ENCODE measurements around the gene MCM9.

Gene MCM9

DNA sequence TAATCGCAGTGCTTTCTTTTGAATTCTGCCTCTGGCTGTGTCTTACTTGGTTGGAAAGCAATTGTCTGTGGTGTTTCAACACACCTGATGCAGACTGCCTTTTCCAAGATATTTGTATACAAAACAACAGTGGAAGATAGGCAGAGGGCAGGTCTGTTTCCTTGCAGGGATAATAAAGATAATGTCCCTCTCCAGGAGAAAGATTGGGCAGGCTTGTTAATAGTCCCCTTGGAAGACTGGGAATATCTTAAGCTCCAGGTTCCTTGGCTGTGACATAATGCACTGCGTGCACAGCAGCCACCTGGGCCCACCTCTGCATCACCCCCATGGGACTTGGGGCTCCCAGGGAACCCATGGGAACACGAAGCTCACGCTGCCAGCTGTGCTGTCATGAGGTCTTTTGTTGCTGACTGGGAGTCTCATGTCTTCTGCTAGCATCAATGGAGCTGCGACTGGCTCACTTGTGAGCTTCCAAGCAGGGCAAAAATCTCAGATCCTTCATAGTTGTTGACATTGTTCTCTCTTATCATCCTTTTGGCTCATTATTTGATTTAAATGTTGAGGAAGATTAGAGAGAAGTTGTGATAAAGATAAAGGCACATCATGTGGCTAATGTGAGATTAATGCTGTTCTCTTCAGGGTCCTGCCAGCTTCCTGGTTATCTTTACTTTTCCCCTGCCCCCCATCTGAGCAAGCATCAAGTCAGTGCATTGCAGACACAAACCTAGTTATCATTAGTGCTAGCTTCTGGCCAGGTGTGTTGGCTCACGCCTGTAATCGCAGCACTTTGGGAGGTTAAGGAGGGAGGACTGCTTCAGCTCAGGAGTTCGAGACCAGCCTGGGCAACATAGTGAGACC lies 148.1 kb downstream of the MCM9 start:
- no peak overlapping the region for H2AFZ ChIP-seq (ENCODE audit: low read length)
- H3K4me2 ChIP-seq (ENCODE audit: low read length): no peak overlapping the region
- H3K9ac ChIP-seq (ENCODE audit: low read length): no peak overlapping the region
- TF ChIP-seq EZH2 (IDR thresholded peaks at IDR 0.05; ENCODE audit: borderline replicate concordance, low read length): no peak
- TF ChIP-seq, protein P1, sequence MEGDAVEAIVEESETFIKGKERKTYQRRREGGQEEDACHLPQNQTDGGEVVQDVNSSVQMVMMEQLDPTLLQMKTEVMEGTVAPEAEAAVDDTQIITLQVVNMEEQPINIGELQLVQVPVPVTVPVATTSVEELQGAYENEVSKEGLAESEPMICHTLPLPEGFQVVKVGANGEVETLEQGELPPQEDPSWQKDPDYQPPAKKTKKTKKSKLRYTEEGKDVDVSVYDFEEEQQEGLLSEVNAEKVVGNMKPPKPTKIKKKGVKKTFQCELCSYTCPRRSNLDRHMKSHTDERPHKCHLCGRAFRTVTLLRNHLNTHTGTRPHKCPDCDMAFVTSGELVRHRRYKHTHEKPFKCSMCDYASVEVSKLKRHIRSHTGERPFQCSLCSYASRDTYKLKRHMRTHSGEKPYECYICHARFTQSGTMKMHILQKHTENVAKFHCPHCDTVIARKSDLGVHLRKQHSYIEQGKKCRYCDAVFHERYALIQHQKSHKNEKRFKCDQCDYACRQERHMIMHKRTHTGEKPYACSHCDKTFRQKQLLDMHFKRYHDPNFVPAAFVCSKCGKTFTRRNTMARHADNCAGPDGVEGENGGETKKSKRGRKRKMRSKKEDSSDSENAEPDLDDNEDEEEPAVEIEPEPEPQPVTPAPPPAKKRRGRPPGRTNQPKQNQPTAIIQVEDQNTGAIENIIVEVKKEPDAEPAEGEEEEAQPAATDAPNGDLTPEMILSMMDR (IDR thresholded peaks at IDR 0.05; ENCODE audit: low read length): no peak
- H3K4me3 ChIP-seq (ENCODE audit: low read depth, low read length, poor library complexity, severe bottlenecking): no peak overlapping the region
- H3K27ac ChIP-seq (ENCODE audit: low read depth, low read length, poor library complexity, severe bottlenecking): no peak overlapping the region
- no peaks in the 10 kb centered on the region for H3K79me2 ChIP-seq (ENCODE audit: insufficient read depth, low read length)
- no peaks in the 10 kb centered on the region for H4K20me1 ChIP-seq (ENCODE audit: insufficient read depth, low read length)
- peaks cover 9% of the 10 kb centered on the region for H3K4me1 ChIP-seq (ENCODE audit: insufficient read depth, low read length, severe bottlenecking)
- no peaks in the 10 kb centered on the region for H3K9me2 ChIP-seq (ENCODE audit: low read depth, low read length)
- no peaks in the 10 kb centered on the region for H3F3A ChIP-seq (ENCODE audit: insufficient read depth, low read length)
- no peaks in the 10 kb centered on the region for H3K36me3 ChIP-seq (ENCODE audit: insufficient read depth, low read length)
- H3K27me3 ChIP-seq (ENCODE audit: insufficient read depth, low read length): no peaks in the 10 kb centered on the region
- no peaks in the 10 kb centered on the region for H3K9me3 ChIP-seq (ENCODE audit: low read length)

DNA sequence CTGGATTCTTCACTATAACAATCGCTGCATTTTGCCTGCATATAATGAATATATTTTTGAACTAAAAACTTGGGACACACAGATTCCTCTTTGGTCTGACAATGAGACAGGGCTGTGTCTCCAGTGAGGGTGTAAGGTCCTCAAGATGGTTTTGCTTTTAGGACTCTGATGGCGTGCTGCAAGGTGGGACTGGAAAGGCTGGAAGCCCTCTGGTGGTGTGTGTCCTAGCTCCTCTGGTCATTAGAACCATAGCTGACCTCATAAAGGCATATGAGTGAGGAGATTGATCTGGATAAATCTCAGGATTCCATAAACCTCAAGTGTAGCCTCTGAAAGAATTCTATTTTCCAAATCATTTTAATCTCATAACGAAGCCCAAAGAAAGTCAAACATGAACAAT lies 149.4 kb downstream of the MCM9 start:
- H3K4me2 ChIP-seq (ENCODE audit: low read length): no peak overlapping the region
- no peaks in the 10 kb centered on the region for H4K20me1 ChIP-seq (ENCODE audit: insufficient read depth, low read length)
- no peaks in the 10 kb centered on the region for H3K9me2 ChIP-seq (ENCODE audit: low read depth, low read length)
- H3K79me2 ChIP-seq (ENCODE audit: insufficient read depth, low read length): no peaks in the 10 kb centered on the region
- no peak overlapping the region for H3K27ac ChIP-seq (ENCODE audit: low read depth, low read length, poor library complexity, severe bottlenecking)
- H3K27me3 ChIP-seq (ENCODE audit: insufficient read depth, low read length): no peaks in the 10 kb centered on the region
- no peaks in the 10 kb centered on the region for H3K36me3 ChIP-seq (ENCODE audit: insufficient read depth, low read length)
- no peak overlapping the region for H3K9ac ChIP-seq (ENCODE audit: low read length)
- no peaks in the 10 kb centered on the region for H3K9me3 ChIP-seq (ENCODE audit: low read length)
- TF ChIP-seq EZH2 (IDR thresholded peaks at IDR 0.05; ENCODE audit: borderline replicate concordance, low read length): no peak
- TF ChIP-seq, protein P1 (IDR thresholded peaks at IDR 0.05; ENCODE audit: low read length): no peak
- H3F3A ChIP-seq (ENCODE audit: insufficient read depth, low read length): no peaks in the 10 kb centered on the region
- no peak overlapping the region for H2AFZ ChIP-seq (ENCODE audit: low read length)
- H3K4me1 ChIP-seq (ENCODE audit: insufficient read depth, low read length, severe bottlenecking): peaks cover 9% of the 10 kb centered on the region
- no peak overlapping the region for H3K4me3 ChIP-seq (ENCODE audit: low read depth, low read length, poor library complexity, severe bottlenecking)

- no peak overlapping the region for H3K4me2 ChIP-seq (ENCODE audit: low read length)
- H3K4me3 ChIP-seq (ENCODE audit: low read depth, low read length, poor library complexity, severe bottlenecking): no peak overlapping the region
- no peaks in the 10 kb centered on the region for H3K9me2 ChIP-seq (ENCODE audit: low read depth, low read length)
- H3K36me3 ChIP-seq (ENCODE audit: insufficient read depth, low read length): no peaks in the 10 kb centered on the region
- peaks cover 9% of the 10 kb centered on the region for H3K4me1 ChIP-seq (ENCODE audit: insufficient read depth, low read length, severe bottlenecking)
- no peaks in the 10 kb centered on the region for H3K27me3 ChIP-seq (ENCODE audit: insufficient read depth, low read length)
- no peak overlapping the region for H2AFZ ChIP-seq (ENCODE audit: low read length)
- H3K9ac ChIP-seq (ENCODE audit: low read length): no peak overlapping the region
- no peaks in the 10 kb centered on the region for H4K20me1 ChIP-seq (ENCODE audit: insufficient read depth, low read length)
- TF ChIP-seq EZH2 (IDR thresholded peaks at IDR 0.05; ENCODE audit: borderline replicate concordance, low read length): no peak
- TF ChIP-seq, protein P1 (IDR thresholded peaks at IDR 0.05; ENCODE audit: low read length): no peak
- no peaks in the 10 kb centered on the region for H3F3A ChIP-seq (ENCODE audit: insufficient read depth, low read length)
- no peak overlapping the region for H3K27ac ChIP-seq (ENCODE audit: low read depth, low read length, poor library complexity, severe bottlenecking)
- no peaks in the 10 kb centered on the region for H3K79me2 ChIP-seq (ENCODE audit: insufficient read depth, low read length)
- H3K9me3 ChIP-seq (ENCODE audit: low read length): no peaks in the 10 kb centered on the region
Measured at GRCh38 chr6:118784641-118785164, 150.3 kb downstream of the MCM9 start.
